ENCODE results near the gene AKT2.

AKT2 gene

DNA sequence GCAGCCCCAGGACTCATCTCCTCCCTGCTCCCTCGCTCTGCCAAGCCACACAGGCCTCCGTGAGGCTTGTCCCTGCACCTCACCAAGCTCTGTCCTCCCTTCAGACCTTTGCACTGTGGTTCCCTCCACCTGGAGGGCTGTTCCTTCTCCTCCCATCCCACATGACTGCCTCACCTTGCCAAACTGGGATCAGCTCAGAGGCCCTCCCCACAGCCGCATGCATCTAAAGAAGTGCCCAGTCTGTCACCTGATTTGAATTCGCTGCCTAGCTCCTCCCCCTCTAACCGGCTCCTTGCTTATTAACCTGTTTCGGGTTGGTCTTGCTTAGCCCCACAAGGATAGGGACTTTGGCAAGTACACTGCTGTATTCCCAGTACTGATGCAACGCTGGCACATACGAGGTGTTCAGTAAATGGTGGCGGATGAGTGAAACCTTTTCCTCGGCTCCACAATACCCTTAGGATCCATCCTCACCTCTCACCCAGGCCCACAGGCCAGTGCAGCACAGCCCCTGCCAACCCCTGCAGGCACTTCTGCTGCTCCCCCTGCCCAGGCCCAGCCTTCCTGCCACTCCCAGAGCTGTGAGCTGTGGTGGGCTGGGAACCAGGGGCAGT, 4.4 kb downstream of the AKT2 start:
- peak overlapping the region; percentile 86 for H3K27ac ChIP-seq
- no peak for TF ChIP-seq ZFX (IDR thresholded peaks at IDR 0.05)
- TF ChIP-seq, protein P1, sequence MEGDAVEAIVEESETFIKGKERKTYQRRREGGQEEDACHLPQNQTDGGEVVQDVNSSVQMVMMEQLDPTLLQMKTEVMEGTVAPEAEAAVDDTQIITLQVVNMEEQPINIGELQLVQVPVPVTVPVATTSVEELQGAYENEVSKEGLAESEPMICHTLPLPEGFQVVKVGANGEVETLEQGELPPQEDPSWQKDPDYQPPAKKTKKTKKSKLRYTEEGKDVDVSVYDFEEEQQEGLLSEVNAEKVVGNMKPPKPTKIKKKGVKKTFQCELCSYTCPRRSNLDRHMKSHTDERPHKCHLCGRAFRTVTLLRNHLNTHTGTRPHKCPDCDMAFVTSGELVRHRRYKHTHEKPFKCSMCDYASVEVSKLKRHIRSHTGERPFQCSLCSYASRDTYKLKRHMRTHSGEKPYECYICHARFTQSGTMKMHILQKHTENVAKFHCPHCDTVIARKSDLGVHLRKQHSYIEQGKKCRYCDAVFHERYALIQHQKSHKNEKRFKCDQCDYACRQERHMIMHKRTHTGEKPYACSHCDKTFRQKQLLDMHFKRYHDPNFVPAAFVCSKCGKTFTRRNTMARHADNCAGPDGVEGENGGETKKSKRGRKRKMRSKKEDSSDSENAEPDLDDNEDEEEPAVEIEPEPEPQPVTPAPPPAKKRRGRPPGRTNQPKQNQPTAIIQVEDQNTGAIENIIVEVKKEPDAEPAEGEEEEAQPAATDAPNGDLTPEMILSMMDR (conservative IDR thresholded peaks at IDR 0.05), result no peak

DNA sequence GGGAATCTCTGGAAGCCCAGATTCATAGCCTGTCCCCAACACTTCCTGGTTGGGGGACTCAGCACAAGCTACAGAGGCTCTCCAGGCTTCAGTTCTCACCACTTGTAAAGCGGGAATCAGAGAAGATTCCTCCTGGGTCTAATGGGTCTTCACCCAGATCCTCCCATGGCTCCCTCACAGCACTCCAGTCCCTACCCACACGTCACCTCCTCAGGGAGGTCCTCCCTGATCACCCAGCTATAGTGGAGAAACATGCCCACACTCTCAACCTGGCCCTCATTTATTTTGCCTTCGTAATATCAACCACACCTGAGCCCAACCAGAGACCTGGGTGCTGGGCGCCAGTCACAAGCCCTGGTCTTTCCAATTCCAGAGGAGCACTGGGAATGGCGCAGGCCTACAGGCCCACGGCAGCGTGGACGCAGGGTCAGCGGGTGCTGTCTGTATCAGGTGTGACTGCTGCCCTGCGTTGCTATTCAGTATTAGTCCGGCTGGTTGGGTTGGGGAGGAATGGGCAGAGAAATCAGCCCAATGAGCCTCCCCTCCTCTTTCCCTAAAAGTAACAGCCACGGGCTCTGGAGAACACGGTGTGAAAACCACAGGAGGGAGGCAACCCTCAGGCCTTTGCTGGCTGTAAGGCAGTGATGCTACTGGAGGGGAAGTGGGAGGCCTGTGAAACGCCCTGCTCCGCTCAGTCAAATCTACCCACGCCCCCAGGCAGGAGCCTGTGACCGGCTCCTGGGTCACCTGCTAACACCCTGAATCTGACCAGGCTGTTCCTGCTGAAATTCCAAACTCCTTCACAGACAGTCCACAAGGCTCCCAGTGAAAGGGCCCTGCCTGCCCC, 5.2 kb downstream of the AKT2 start:
- H3K27ac ChIP-seq, result peak overlapping the region; percentile 86
- TF ChIP-seq, protein P1 (conservative IDR thresholded peaks at IDR 0.05), result no peak
- no peak for TF ChIP-seq ZFX (IDR thresholded peaks at IDR 0.05)

DNA sequence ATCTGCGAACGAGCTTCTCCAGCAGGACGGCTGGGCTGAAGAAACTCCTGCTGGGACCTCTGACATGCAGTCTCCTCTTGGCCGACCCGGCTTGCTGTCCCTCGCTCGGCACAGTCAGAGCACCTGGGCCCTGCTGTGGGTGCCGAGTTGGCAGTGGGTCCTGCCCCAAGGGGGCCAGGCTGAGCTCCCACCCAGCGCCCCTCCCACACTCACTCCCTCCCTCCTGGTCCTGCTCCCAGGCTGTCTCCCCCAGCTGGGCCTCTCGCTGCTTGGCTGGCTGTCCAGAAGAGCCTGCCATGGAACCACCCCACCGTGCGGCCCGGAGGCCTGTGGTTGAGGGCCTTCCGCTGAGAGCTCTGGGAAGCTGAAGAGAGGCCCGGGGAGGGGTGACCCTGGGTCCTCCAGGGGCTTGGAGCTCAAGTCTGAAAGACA, 6.0 kb downstream of the AKT2 start:
- H3K27ac ChIP-seq, result peak overlapping the region; percentile 86; the same call in 1 of the 2 replicates

DNA sequence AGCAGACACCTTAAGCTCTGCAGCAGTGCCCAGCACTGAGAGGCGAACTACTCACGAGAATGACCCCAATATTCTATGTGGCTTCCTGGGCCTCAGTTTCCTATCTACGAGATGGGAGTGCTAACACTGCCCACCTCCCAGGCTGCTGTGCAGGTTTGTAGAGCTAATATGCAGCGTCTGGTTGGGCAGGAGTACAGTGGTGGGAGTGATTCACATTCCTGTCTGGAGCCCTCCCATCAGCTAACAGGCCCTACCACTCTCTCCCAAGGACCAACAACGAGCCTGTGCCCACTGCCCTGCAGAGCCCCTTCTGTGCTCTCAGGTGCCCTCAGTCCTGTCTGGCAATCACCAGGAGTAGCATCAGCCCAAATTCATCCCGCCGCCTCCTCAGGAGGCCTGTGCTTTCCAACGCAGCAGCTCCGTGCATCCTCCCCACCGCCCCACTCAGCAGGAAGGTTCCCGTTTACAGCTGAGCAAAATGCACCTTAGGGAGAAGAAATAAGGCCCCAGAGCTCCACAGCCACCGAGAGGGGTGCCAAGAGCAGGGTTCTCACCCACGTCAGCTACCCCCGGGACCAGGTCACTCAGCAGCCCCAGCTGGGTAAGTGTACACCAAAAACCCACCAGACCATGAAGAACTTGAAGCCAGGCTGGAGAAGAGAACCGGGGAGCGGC, 6.6 kb downstream of the AKT2 start:
- no peak for TF ChIP-seq ZFX (IDR thresholded peaks at IDR 0.05)
- TF ChIP-seq, protein P1 (conservative IDR thresholded peaks at IDR 0.05), result no peak
- H3K27ac ChIP-seq, result no peak overlapping the region

More for the DNA sequence above, 6.0 kb downstream of the AKT2 start:
- TF ChIP-seq ZFX (IDR thresholded peaks at IDR 0.05), result no peak
- TF ChIP-seq, protein P1 (conservative IDR thresholded peaks at IDR 0.05), result no peak

DNA sequence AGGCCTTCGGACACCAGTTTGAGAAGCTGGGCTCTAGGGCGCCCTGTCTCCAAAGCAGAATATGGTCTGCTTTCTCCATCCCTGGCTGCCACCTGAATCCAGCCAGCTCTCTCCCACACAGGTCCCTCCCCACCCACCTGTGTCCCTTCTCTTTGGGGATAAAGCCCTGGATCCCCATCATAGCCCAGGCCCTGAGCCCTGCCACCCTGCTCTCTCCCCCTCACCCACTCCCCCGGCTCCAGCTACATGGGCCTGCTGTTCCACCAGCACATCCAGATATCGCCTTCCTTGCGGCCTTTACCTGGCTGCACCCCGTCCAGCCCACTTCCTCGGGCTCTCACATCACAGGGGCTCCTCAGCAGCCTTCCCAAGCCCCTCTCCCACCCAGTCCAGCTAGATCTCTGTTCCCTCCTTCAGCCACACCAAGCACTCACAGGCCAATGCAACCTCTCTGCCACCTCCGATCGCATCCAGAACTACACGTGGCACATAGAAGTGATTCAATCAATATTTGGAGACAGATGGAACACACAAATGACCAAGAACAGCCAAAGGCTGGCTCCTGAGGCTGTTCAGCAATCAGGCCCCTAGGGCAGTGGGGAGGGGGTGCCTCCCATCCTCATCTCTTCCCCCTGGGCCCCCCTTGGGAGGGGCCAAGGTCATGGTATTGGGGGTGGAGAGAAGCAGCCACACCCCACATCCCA, 7.6 kb downstream of the AKT2 start:
- no peak overlapping the region for H3K27ac ChIP-seq
- TF ChIP-seq, protein P1 (conservative IDR thresholded peaks at IDR 0.05), result no peak
- no peak for TF ChIP-seq ZFX (IDR thresholded peaks at IDR 0.05)

DNA sequence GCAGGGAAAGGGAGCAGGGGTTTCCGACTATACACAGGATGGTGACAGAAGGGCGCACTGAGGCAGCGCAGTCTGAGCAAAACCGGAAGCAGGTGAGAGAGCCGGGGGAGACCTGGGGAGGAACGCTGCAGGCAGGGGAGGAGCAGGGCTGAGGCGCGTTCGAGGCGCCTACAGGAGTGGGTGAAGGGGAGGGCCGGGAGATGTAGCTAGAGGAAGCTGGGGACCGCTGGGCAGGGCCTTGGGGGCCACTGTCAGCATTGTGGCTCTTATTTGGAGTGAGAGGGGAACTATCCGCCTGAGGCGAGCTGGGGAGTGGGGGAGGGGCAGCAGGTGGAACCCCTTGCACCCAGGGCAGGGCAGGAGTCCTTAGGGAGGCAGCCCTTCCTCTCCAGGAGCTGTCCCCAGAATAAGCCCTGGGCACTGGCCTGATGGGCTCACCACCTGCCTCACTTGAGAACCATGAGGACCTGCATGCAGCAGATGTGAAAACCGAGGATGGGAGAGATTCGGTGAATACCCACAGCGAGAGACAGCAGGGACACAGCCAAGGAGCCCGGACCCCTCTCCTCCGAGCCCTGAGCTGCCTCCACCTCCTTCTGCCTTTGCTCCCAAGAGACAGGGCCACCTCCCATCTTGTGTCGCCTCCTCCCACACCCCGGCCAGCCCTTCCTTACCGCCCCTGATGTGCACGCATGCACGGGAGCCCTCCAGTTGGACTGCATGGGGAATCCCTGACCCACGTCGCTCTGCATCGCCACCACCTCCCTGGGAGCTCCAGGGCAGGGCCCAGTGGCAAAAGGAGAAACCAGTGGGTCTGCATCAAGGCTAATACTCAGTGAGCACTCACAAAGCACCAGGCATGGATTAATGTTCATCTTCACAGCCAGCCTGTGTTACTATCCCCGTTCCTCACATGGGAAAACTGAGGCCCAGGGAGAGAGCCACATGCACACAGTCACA, 10.3 kb downstream of the AKT2 start:
- TF ChIP-seq ZFX (IDR thresholded peaks at IDR 0.05), result no peak
- TF ChIP-seq, protein P1 (conservative IDR thresholded peaks at IDR 0.05), result no peak
- H3K27ac ChIP-seq, result no peak overlapping the region

Measured in C4-2B (cell line).